A549 (cell line): ENCODE results near the gene RNF121. TPM values are rescaled to one million over a fixed set of nuclear protein-coding genes. Genes with fewer than 3 reads are reported as not detected.

Experiments used
- ATAC-seq, 2 experiments: fragments of 200-7000 bp in 1 of 2; fragments of >200 bp in 1 of 2; cut with Nextera tagmentation in 1 of 2; cut with Tn5 transposase in 1 of 2; 3 replicates each; pipeline versions ENCODE4 v1.8.0 to v1.9.1; 2018 to 2020; ENCODE audit warnings: mild to moderate bottlenecking in 1 of 2, moderate library complexity in 1 of 2
- CTCF ChIA-PET: fragments of 300-600 bp; sonication (Branson Sonifier 250); formaldehyde crosslinking; extraction: SDS; loops from one replicate; lab custom pipeline; 2021; ENCODE audit warnings: antibody characterized with exemption, inconsistent platforms; lab: Yijun Ruan, JAX
- POLR2A ChIA-PET: fragments of 350-600 bp; formaldehyde crosslinking; extraction: SDS; loops from one replicate; lab custom pipeline; 2021; ENCODE audit warnings: antibody characterized with exemption, inconsistent platforms; lab: Yijun Ruan, JAX
- DNase-seq, 2 experiments: peaks; one replicate each; pipeline versions ENCODE4 v3.0.0 to v3.0.0-alpha.2; 2011 to 2016; ENCODE audit warnings: low read depth in 1 of 2, low spot score in 1 of 2
- FAIRE-seq: peaks from 2 replicates; lab custom pipeline; 2011; peaks lifted over from hg19 to GRCh38; lab: Jason Lieb, UNC
- H3K27ac ChIP-seq, 2 experiments: fragments of >200 bp; sonication (Bioruptor Twin); formaldehyde crosslinking; 3 replicates each; pipeline ENCODE4 v1.5.1; 2016 to 2017
- H3K4me1 ChIP-seq: fragments of >200 bp; sonication (Bioruptor Twin); formaldehyde crosslinking; 3 replicates; pipeline ENCODE4 v1.6.1; 2016
- H3K4me2 ChIP-seq: fragments of >200 bp; sonication (Bioruptor Twin); formaldehyde crosslinking; 3 replicates; pipeline ENCODE4 v1.6.1; 2016
- H3K4me3 ChIP-seq: fragments of >200 bp; sonication (Bioruptor Twin); formaldehyde crosslinking; 3 replicates; pipeline ENCODE4 v1.5.1; 2016
- H3K9me3 ChIP-seq: fragments of >200 bp; sonication (Bioruptor Twin); formaldehyde crosslinking; 3 replicates; pipeline ENCODE4 v1.6.1; 2016
- CBX2 ChIP-seq: fragments of 200-600 bp; sonication (generic); IDR thresholded peaks from 2 replicates; pipeline ENCODE4 v1.6.1; 2016; ENCODE audit warnings: low read depth, mild to moderate bottlenecking, borderline replicate concordance
- CEBPB ChIP-seq, 2 experiments: fragments of >200 bp in 1 of 2; sonication (Bioruptor Twin) in 1 of 2; formaldehyde crosslinking in 1 of 2; IDR thresholded peaks; 2 replicates each; pipeline ENCODE4 v1.6.1; 2012 to 2016
- CHD2 ChIP-seq: fragments of 150-350 bp; IDR thresholded peaks from 2 replicates; pipeline ENCODE4 v1.6.1; 2014; ENCODE audit warnings: low read length; ENCODE audit not compliant: partially characterized antibody
- EHF ChIP-seq: fragments of 250-450 bp; sonication (Bioruptor Pico); IDR thresholded peaks from 2 replicates; pipeline ENCODE4 v1.5.0; 2020; ENCODE audit warnings: mild to moderate bottlenecking
- EHMT2 ChIP-seq: fragments of 200-600 bp; sonication (generic); IDR thresholded peaks from 2 replicates; pipeline ENCODE4 v1.6.1; 2016; ENCODE audit warnings: antibody characterized with exemption, low read depth, mild to moderate bottlenecking, moderate library complexity
- ESRRA ChIP-seq: fragments of 150-350 bp; IDR thresholded peaks from 2 replicates; pipeline ENCODE4 v1.6.1; 2014; ENCODE audit warnings: mild to moderate bottlenecking, low read length, borderline replicate concordance
- HOXA7 ChIP-seq: fragments of 250-450 bp; sonication (Bioruptor Pico); IDR thresholded peaks from 2 replicates; pipeline ENCODE4 v1.5.0; 2020; ENCODE audit warnings: mild to moderate bottlenecking, moderate library complexity
- HOXB13 ChIP-seq: fragments of 250-450 bp; sonication (Bioruptor Pico); IDR thresholded peaks from 2 replicates; pipeline ENCODE4 v1.5.0; 2020; ENCODE audit warnings: low read depth, mild to moderate bottlenecking, moderate library complexity
- MAFK ChIP-seq: fragments of 450-650 bp; IDR thresholded peaks from 2 replicates; pipeline ENCODE4 v1.6.1; 2014; ENCODE audit not compliant: partially characterized antibody
- NR3C1 ChIP-seq: fragments of >200 bp; sonication (Bioruptor Twin); formaldehyde crosslinking; IDR thresholded peaks from 3 replicates; pipeline ENCODE4 v1.6.1; 2017
- POLR2A ChIP-seq: IDR thresholded peaks from 2 replicates; pipeline ENCODE4 v1.6.1; 2012; ENCODE audit warnings: mild to moderate bottlenecking, low read length
- RARB ChIP-seq: fragments of 250-450 bp; sonication (Bioruptor Pico); IDR thresholded peaks from 2 replicates; pipeline ENCODE4 v1.8.0; 2021; ENCODE audit warnings: mild to moderate bottlenecking, moderate library complexity
- SMC3 ChIP-seq: fragments of >200 bp; sonication (Bioruptor Twin); formaldehyde crosslinking; IDR thresholded peaks from 3 replicates; pipeline ENCODE4 v1.6.1; 2018; ENCODE audit warnings: inconsistent platforms
- SREBF2 ChIP-seq: fragments of 450-650 bp; IDR thresholded peaks from 2 replicates; pipeline ENCODE4 v1.6.1; 2014; ENCODE audit warnings: mild to moderate bottlenecking, moderate library complexity
- TP53 ChIP-seq: fragments of 250-450 bp; sonication (Bioruptor Pico); IDR thresholded peaks from 2 replicates; pipeline ENCODE4 v1.5.0; 2021; ENCODE audit warnings: mild to moderate bottlenecking, moderate library complexity
- WGBS: methylation state at CpG from one replicate; pipeline ENCODE4 v1.1.6; 2017; ENCODE audit errors: missing lambda C conversion rate; 5-methylcytosine and 5-hydroxymethylcytosine counted together
- polyA plus RNA-seq, 4 experiments: library from polyadenylated mRNA; depleted of rRNA in 3 of 4; stranded (reverse); fragments of >200 nt; fragmentation: RNase III in 1 of 4; extraction: RNeasy Plus Mini Kit Qiagen cat#74134 plus additional on column Dnase treatment in 1 of 4; gene quantifications; 2 replicates in 3 of 4; 3 replicates in 1 of 4; pipeline ENCODE4 v1.2.3, GENCODE V29; 2011 to 2017
- TF ChIP-seq, protein P1 (sequence below): fragments of >200 bp; sonication (Bioruptor Twin); formaldehyde crosslinking; IDR thresholded peaks from 3 replicates; pipeline ENCODE4 v1.5.1; 2016
- TF ChIP-seq, protein P2 (sequence below): fragments of 150-350 bp; IDR thresholded peaks from 2 replicates; pipeline ENCODE4 v1.6.1; 2014; ENCODE audit warnings: low read depth, mild to moderate bottlenecking, low read length
- TF ChIP-seq, protein P3 (sequence below): IDR thresholded peaks from 2 replicates; pipeline ENCODE4 v1.6.1; 2012
- TF ChIP-seq, protein P4 (sequence below): fragments of 200-600 bp; sonication (generic); IDR thresholded peaks from 2 replicates; pipeline ENCODE4 v1.6.1; 2016; ENCODE audit warnings: antibody characterized with exemption, mild to moderate bottlenecking, moderate library complexity
- TF ChIP-seq, protein P5 (sequence below): fragments of 250-450 bp; sonication (Bioruptor Pico); IDR thresholded peaks from 2 replicates; pipeline ENCODE4 v1.5.0; 2020; ENCODE audit warnings: low read depth, mild to moderate bottlenecking, moderate library complexity

RNF121 gene
- polyA plus RNA-seq, 2 of the 4 experiments (the other 2 are of a cell fraction), result 79.0 to 102 TPM

DNA sequence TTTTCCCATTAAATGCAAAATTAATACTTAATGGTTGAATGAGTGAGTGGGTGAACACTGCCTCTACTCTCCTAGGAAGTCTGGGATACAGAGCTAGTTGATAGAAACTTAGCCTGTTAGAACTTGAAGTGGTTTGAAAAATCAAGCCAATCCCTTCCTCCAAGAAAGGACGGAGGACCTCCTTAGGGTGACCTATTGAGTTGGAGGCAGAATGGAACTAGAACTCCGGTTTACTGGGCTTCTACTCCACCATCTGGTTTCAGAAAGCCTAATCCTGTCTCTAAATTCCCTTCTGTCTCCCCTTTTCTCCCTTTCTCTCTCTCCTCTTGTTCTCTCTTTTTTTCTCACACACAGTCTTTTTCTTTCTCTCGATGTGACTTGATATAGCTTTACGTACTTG is 50.2 kb downstream of the RNF121 start:
- no peak for DNase-seq
- H3K4me3 ChIP-seq, result no peak overlapping the region
- H3K27ac ChIP-seq, result no peak overlapping the region
- no peak for ATAC-seq
- H3K4me2 ChIP-seq, result no peak overlapping the region
- ChIA-PET POLR2A (interaction anchor here (0.6 kb wide), 1 partner anchor 32 kb away, joined by 6 read pairs; no protein-coding TSS in a partner anchor), CTCF (interaction anchor here (0.6 to 4.6 kb wide), 14 partner anchors 10 to 868 kb away, joined by 3 to 60 read pairs (median 12); partner anchors contain the start of genes IL18BP, RNF121 and XNDC1N)
- no peaks in the 10 kb centered on the region for H3K9me3 ChIP-seq
- TF ChIP-seq, protein P1, sequence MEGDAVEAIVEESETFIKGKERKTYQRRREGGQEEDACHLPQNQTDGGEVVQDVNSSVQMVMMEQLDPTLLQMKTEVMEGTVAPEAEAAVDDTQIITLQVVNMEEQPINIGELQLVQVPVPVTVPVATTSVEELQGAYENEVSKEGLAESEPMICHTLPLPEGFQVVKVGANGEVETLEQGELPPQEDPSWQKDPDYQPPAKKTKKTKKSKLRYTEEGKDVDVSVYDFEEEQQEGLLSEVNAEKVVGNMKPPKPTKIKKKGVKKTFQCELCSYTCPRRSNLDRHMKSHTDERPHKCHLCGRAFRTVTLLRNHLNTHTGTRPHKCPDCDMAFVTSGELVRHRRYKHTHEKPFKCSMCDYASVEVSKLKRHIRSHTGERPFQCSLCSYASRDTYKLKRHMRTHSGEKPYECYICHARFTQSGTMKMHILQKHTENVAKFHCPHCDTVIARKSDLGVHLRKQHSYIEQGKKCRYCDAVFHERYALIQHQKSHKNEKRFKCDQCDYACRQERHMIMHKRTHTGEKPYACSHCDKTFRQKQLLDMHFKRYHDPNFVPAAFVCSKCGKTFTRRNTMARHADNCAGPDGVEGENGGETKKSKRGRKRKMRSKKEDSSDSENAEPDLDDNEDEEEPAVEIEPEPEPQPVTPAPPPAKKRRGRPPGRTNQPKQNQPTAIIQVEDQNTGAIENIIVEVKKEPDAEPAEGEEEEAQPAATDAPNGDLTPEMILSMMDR, result no peak
- TF ChIP-seq ESRRA, result no peak
- TF ChIP-seq EHF, result no peak
- TF ChIP-seq, protein P2, sequence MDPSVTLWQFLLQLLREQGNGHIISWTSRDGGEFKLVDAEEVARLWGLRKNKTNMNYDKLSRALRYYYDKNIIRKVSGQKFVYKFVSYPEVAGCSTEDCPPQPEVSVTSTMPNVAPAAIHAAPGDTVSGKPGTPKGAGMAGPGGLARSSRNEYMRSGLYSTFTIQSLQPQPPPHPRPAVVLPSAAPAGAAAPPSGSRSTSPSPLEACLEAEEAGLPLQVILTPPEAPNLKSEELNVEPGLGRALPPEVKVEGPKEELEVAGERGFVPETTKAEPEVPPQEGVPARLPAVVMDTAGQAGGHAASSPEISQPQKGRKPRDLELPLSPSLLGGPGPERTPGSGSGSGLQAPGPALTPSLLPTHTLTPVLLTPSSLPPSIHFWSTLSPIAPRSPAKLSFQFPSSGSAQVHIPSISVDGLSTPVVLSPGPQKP, result no peak
- no peak for TF ChIP-seq SREBF2
- TF ChIP-seq TP53, result no peak
- no peak for TF ChIP-seq MAFK
- no peak for TF ChIP-seq CEBPB (IDR thresholded peaks at IDR 0.05)
- no peak for TF ChIP-seq EHMT2
- no peak for TF ChIP-seq RARB (CRISPR knock-in tag)
- TF ChIP-seq POLR2A, result no peak
- TF ChIP-seq, protein P3, sequence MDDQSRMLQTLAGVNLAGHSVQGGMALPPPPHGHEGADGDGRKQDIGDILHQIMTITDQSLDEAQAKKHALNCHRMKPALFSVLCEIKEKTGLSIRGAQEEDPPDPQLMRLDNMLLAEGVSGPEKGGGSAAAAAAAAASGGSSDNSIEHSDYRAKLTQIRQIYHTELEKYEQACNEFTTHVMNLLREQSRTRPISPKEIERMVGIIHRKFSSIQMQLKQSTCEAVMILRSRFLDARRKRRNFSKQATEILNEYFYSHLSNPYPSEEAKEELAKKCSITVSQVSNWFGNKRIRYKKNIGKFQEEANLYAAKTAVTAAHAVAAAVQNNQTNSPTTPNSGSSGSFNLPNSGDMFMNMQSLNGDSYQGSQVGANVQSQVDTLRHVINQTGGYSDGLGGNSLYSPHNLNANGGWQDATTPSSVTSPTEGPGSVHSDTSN, result no peak
- TF ChIP-seq NR3C1, result no peak
- no peak for FAIRE-seq
- peaks cover 7% of the 10 kb centered on the region; the same call in 1 of the 3 replicates for H3K4me1 ChIP-seq
- WGBS, result over 99% methylated on average over 4 of the region's 4 CpGs

DNA sequence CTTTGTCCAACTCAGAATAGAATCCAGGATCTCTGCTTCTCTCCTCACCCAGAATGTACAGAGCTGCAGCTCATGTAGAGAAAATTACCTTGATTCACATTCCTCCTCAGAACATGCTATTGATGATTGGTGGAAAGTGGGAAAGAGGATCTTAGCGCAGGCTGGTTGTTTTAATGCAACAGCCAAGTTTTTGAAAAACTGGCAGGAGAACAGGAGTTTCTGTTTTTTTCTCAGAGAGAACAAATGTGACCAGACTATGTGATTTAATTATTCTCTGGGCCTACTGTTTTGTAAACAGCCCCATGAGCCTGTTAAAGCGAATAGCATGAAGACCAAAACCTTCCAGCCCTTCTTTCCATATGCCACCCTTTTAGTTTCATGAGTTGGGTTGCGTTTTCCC is 50.8 kb downstream of the RNF121 start:
- Histone ChIP-seq H3K4me3 (no peak overlapping the region), H3K9me3 (no peaks in the 10 kb centered on the region), H3K4me2 (no peak overlapping the region), H3K27ac (no peak overlapping the region), H3K4me1 (peaks cover 7% of the 10 kb centered on the region; the same call in 1 of the 3 replicates)
- no peak for TF ChIP-seq HOXA7 (CRISPR knock-in tag)
- TF ChIP-seq CEBPB (IDR thresholded peaks at IDR 0.05), result no peak
- TF ChIP-seq, protein P4, sequence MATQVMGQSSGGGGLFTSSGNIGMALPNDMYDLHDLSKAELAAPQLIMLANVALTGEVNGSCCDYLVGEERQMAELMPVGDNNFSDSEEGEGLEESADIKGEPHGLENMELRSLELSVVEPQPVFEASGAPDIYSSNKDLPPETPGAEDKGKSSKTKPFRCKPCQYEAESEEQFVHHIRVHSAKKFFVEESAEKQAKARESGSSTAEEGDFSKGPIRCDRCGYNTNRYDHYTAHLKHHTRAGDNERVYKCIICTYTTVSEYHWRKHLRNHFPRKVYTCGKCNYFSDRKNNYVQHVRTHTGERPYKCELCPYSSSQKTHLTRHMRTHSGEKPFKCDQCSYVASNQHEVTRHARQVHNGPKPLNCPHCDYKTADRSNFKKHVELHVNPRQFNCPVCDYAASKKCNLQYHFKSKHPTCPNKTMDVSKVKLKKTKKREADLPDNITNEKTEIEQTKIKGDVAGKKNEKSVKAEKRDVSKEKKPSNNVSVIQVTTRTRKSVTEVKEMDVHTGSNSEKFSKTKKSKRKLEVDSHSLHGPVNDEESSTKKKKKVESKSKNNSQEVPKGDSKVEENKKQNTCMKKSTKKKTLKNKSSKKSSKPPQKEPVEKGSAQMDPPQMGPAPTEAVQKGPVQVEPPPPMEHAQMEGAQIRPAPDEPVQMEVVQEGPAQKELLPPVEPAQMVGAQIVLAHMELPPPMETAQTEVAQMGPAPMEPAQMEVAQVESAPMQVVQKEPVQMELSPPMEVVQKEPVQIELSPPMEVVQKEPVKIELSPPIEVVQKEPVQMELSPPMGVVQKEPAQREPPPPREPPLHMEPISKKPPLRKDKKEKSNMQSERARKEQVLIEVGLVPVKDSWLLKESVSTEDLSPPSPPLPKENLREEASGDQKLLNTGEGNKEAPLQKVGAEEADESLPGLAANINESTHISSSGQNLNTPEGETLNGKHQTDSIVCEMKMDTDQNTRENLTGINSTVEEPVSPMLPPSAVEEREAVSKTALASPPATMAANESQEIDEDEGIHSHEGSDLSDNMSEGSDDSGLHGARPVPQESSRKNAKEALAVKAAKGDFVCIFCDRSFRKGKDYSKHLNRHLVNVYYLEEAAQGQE, result no peak
- TF ChIP-seq, protein P5, sequence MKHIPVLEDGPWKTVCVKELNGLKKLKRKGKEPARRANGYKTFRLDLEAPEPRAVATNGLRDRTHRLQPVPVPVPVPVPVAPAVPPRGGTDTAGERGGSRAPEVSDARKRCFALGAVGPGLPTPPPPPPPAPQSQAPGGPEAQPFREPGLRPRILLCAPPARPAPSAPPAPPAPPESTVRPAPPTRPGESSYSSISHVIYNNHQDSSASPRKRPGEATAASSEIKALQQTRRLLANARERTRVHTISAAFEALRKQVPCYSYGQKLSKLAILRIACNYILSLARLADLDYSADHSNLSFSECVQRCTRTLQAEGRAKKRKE (CRISPR knock-in tag), result no peak
- no peak for TF ChIP-seq TP53
- no peak for TF ChIP-seq HOXB13 (CRISPR knock-in tag)
- TF ChIP-seq CHD2, result no peak
- TF ChIP-seq CBX2, result no peak
- TF ChIP-seq, protein P2, result no peak
- TF ChIP-seq SMC3, result no peak
- DNase-seq (no peak), FAIRE-seq (no peak), ATAC-seq (no peak)
- 96% methylated on average over 3 of the region's 3 CpGs for WGBS
- CTCF ChIA-PET, result interaction anchor here (0.6 to 4.6 kb wide), 8 partner anchors 9 to 868 kb away, joined by 3 to 60 read pairs (median 34); partner anchors contain the start of genes IL18BP, RNF121 and XNDC1N
- POLR2A ChIA-PET, result no interaction called here
